NCI-H748 (cell line): Measurements from ENCODE around the gene EPHB2.
A peak's percentile ranks its signal among the peaks of the same experiment; 100 is the strongest.

Experiments
- DNase-seq: peaks from one replicate; lab custom pipeline; 2025; ENCODE audit not compliant: unreplicated experiment; lab: John Stamatoyannopoulos, UW

EPHB2 gene

GRCh38 chr1:22777388-22778057 is 66.9 kb downstream of the EPHB2 start:
- no peak for DNase-seq

- DNase-seq = no peak
Observed at GRCh38 chr1:22778408-22778807, 67.8 kb downstream of the EPHB2 start.

GRCh38 chr1:22778862-22779520 is 68.4 kb downstream of the EPHB2 start:
- no peak for DNase-seq

- no peak for DNase-seq
Observed at GRCh38 chr1:22780696-22781095, 70.1 kb downstream of the EPHB2 start.

GRCh38 chr1:22781483-22781882 is 70.8 kb downstream of the EPHB2 start:
- DNase-seq = no peak

GRCh38 chr1:22782406-22782805 is 71.8 kb downstream of the EPHB2 start:
- no peak for DNase-seq

- DNase-seq = no peak
Observed at GRCh38 chr1:22784317-22784716, 73.7 kb downstream of the EPHB2 start.

GRCh38 chr1:22784737-22785136 is 74.1 kb downstream of the EPHB2 start:
- no peak for DNase-seq

- DNase-seq = no peak
Observed at GRCh38 chr1:22786101-22786500, 75.5 kb downstream of the EPHB2 start.

GRCh38 chr1:22786719-22787489 is 76.3 kb downstream of the EPHB2 start:
- no peak for DNase-seq

- no peak for DNase-seq
Observed at GRCh38 chr1:22787636-22788035, 77.0 kb downstream of the EPHB2 start.

- no peak for DNase-seq
Observed at GRCh38 chr1:22788254-22788661, 77.6 kb downstream of the EPHB2 start.

GRCh38 chr1:22789356-22789994 is 78.8 kb downstream of the EPHB2 start:
- peak; percentile 88 for DNase-seq

- DNase-seq = peak; percentile 2
Observed at GRCh38 chr1:22790232-22791008, 79.8 kb downstream of the EPHB2 start.

GRCh38 chr1:22791831-22792347 is 81.2 kb downstream of the EPHB2 start:
- peak; percentile 6 for DNase-seq

GRCh38 chr1:22792396-22793160 is 81.9 kb downstream of the EPHB2 start:
- DNase-seq = no peak

- DNase-seq = no peak
Observed at GRCh38 chr1:22793647-22794046, 83.0 kb downstream of the EPHB2 start.

- no peak for DNase-seq
Observed at GRCh38 chr1:22794647-22795365, 84.2 kb downstream of the EPHB2 start.

- no peak for DNase-seq
Observed at GRCh38 chr1:22795366-22795714, 84.7 kb downstream of the EPHB2 start.
